GM12864 (cell line): ENCODE measurements around the gene DNAH3.

Source experiments
- DNase-seq: peaks from one replicate; pipeline ENCODE4 v3.0.0-alpha.2; 2011; ENCODE audit warnings: low read depth
- H3K4me3 ChIP-seq: 2 replicates; pipeline ENCODE4 v1.5.1; 2011; ENCODE audit warnings: mild to moderate bottlenecking, low read depth, low read length, control low read depth
- TF ChIP-seq, protein P1 (sequence below): IDR thresholded peaks from 2 replicates; pipeline ENCODE4 v1.5.1; 2011; ENCODE audit warnings: low read depth, mild to moderate bottlenecking, moderate library complexity, low read length, control low read depth, inconsistent platforms; ENCODE audit errors: missing control alignments

DNAH3 gene

DNA sequence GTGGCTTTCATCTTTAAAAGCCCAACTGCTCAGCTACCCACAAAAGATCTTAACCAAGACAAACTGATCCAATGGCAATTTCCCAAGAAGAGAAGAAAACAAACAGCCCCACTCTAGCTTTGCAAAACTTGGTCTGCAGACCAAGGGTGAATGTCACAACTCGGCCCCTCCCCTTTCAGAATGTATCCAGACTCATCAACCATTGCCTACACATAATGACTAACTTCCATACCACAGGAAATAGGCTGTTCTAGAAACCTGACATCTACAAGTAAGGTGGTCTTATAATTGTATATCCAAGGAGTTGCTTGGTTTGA, 266.4 kb downstream of the DNAH3 start:
- TF ChIP-seq, protein P1, sequence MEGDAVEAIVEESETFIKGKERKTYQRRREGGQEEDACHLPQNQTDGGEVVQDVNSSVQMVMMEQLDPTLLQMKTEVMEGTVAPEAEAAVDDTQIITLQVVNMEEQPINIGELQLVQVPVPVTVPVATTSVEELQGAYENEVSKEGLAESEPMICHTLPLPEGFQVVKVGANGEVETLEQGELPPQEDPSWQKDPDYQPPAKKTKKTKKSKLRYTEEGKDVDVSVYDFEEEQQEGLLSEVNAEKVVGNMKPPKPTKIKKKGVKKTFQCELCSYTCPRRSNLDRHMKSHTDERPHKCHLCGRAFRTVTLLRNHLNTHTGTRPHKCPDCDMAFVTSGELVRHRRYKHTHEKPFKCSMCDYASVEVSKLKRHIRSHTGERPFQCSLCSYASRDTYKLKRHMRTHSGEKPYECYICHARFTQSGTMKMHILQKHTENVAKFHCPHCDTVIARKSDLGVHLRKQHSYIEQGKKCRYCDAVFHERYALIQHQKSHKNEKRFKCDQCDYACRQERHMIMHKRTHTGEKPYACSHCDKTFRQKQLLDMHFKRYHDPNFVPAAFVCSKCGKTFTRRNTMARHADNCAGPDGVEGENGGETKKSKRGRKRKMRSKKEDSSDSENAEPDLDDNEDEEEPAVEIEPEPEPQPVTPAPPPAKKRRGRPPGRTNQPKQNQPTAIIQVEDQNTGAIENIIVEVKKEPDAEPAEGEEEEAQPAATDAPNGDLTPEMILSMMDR = no peak
- no peak overlapping the region for H3K4me3 ChIP-seq
- DNase-seq = no peak

GRCh38 chr16:20883554-20884239, 266.9 kb downstream of the DNAH3 start:
- TF ChIP-seq, protein P1 = no peak
- no peak for DNase-seq
- no peak overlapping the region for H3K4me3 ChIP-seq
